ENCODE data around the gene PRDM4.

PRDM4 gene

DNA sequence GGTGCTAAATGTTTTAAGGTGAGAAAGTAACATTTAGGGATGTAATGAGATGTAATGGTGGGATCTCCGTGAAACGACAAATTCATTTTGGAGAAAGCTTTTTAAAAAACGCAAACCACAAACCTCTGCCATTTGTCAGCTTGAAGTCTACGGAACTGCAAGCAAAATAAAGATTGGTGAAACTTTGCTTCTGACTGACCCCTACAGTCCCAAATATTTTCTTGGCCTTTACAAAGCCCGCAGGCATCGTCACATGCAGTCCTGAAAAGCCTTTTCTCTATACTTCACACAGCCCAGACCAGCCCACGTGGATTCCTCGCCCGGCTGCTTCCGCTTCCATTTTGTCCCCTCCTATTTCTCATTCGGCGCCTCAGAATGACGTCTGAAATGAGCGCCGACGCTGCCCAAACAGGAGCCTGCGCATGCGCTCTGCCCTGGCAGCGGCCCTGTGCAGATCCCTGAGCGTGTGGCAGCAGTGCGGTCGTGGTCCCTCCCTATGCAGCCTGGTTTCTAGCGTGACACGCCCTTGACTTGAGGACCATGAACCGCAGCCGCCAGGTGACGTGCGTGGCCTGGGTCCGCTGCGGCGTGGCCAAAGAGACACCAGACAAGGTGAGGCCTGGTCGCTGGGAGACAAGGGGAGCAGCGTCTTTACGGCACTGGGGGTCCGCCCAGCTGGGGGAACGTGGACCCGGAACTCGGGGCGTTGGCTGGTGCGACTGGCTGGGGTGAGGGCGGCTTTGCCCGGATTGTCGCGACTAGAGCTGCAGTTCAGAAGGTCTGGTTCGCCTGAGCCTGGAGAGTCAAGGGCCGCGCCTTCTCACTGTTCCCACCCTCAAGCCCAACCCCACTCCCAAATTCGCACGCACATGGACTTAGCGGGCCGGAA lies 75.3 kb downstream of the PRDM4 start, which contains the start of gene PWP1:
TSS of gene PWP1 (plus strand) at position 440 of the 889 bp plus-strand sequence. CDS start at position 541, 101 bp downstream.
- peak; percentile 90 for TF ChIP-seq POLR2A (IDR thresholded peaks at IDR 0.05; ENCODE audit: low read length)
- no peak for TF ChIP-seq GATA1 (IDR thresholded peaks at IDR 0.05; ENCODE audit: low read depth, low read length)
- DNase-seq, result peak; percentile 97 to 99

DNA sequence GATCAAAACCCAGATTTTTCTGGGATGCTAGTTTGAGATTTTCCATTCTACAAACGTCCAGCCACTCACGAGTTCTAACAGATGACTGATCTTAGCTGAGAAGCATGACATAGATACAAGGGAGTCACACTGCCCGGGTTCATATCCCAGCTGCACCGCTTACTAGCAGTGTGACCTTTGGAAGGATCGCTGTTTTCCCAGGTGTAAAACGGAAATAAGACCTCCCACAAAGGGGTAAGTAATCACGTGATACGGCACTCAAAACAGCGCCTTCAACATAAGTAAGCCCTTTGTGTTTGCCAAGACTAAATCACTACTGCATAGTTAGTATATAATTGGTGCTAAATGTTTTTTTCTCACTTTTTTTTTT lies 76.0 kb downstream of the PRDM4 start:
- DNase-seq, result peak; percentile 56 to 66
- TF ChIP-seq POLR2A (IDR thresholded peaks at IDR 0.05; ENCODE audit: low read length) (no peak), GATA1 (IDR thresholded peaks at IDR 0.05; ENCODE audit: low read depth, low read length) (no peak)

DNA sequence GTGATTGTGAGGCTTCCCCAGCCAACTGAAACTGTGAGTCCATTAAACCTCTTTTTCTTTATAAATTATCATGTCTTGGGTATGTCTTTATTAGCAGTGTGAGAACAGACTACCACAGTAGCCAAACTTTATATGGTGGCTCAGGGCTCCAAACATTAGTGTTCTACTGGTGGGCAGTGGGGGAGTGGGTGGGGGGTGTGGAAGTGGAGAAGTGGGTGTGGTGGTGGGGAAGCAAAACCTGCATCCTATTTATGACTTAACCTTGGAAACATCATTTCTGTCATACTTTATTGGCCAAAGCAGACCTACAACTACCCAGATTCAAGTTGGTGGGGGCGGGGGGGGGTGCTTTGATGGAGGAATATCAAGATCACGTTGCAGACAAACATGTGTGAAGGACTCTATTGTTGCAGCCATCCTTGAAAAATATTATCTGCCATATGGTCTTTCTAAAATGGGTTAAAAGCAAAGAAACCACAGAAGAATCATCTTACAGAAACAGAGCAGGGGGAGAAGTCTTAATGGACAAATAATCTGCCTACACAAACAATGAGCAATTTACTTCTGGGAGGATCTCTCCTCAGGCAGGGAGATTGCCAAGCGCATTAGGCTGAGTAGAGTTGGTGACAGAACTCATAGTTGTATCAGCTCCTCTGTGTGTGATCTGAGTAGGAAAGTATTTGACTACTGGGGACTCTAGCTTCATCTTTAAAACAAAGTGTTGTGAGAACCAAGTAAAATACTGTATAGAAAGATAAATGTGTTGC lies 76.7 kb downstream of the PRDM4 start:
- TF ChIP-seq GATA1 (IDR thresholded peaks at IDR 0.05; ENCODE audit: low read depth, low read length) (no peak), POLR2A (IDR thresholded peaks at IDR 0.05; ENCODE audit: low read length) (no peak)
- no peak for DNase-seq

All from erythroblast (primary cell).